A549 (cell line): Measurements from ENCODE around the gene ARPP21. TPM values are rescaled to one million over a fixed set of nuclear protein-coding genes. Genes with fewer than 3 reads are reported as not detected.

Source experiments
- ATAC-seq, 2 experiments: fragments of 200-7000 bp in 1 of 2; fragments of >200 bp in 1 of 2; cut with Nextera tagmentation in 1 of 2; cut with Tn5 transposase in 1 of 2; 3 replicates each; pipeline versions ENCODE4 v1.8.0 to v1.9.1; 2018 to 2020; ENCODE audit warnings: mild to moderate bottlenecking in 1 of 2, moderate library complexity in 1 of 2
- CTCF ChIA-PET: fragments of 300-600 bp; sonication (Branson Sonifier 250); formaldehyde crosslinking; extraction: SDS; loops from one replicate; lab custom pipeline; 2021; ENCODE audit warnings: antibody characterized with exemption, inconsistent platforms; lab: Yijun Ruan, JAX
- POLR2A ChIA-PET: fragments of 350-600 bp; formaldehyde crosslinking; extraction: SDS; loops from one replicate; lab custom pipeline; 2021; ENCODE audit warnings: antibody characterized with exemption, inconsistent platforms; lab: Yijun Ruan, JAX
- DNase-seq, 2 experiments: peaks; one replicate each; pipeline versions ENCODE4 v3.0.0 to v3.0.0-alpha.2; 2011 to 2016; ENCODE audit warnings: low read depth in 1 of 2, low spot score in 1 of 2
- FAIRE-seq: peaks from 2 replicates; lab custom pipeline; 2011; peaks lifted over from hg19 to GRCh38; lab: Jason Lieb, UNC
- H3K27ac ChIP-seq, 2 experiments: fragments of >200 bp; sonication (Bioruptor Twin); formaldehyde crosslinking; 3 replicates each; pipeline ENCODE4 v1.5.1; 2016 to 2017
- H3K4me1 ChIP-seq: fragments of >200 bp; sonication (Bioruptor Twin); formaldehyde crosslinking; 3 replicates; pipeline ENCODE4 v1.6.1; 2016
- H3K4me2 ChIP-seq: fragments of >200 bp; sonication (Bioruptor Twin); formaldehyde crosslinking; 3 replicates; pipeline ENCODE4 v1.6.1; 2016
- H3K4me3 ChIP-seq: fragments of >200 bp; sonication (Bioruptor Twin); formaldehyde crosslinking; 3 replicates; pipeline ENCODE4 v1.5.1; 2016
- H3K9me3 ChIP-seq: fragments of >200 bp; sonication (Bioruptor Twin); formaldehyde crosslinking; 3 replicates; pipeline ENCODE4 v1.6.1; 2016
- CHD4 ChIP-seq: fragments of 200-600 bp; sonication (generic); IDR thresholded peaks from 2 replicates; pipeline ENCODE4 v1.6.1; 2016; ENCODE audit warnings: antibody characterized with exemption, mild to moderate bottlenecking, borderline replicate concordance
- EHF ChIP-seq: fragments of 250-450 bp; sonication (Bioruptor Pico); IDR thresholded peaks from 2 replicates; pipeline ENCODE4 v1.5.0; 2020; ENCODE audit warnings: mild to moderate bottlenecking
- EP300 ChIP-seq, 2 experiments: fragments of >200 bp; sonication (Bioruptor Twin); formaldehyde crosslinking; IDR thresholded peaks; 2 replicates in 1 of 2; 3 replicates in 1 of 2; pipeline ENCODE4 v1.6.1; 2016 to 2017
- ESRRA ChIP-seq: fragments of 150-350 bp; IDR thresholded peaks from 2 replicates; pipeline ENCODE4 v1.6.1; 2014; ENCODE audit warnings: mild to moderate bottlenecking, low read length, borderline replicate concordance
- GATA3 ChIP-seq: IDR thresholded peaks from 2 replicates; pipeline ENCODE4 v1.6.1; 2012; ENCODE audit warnings: borderline replicate concordance
- MYC ChIP-seq: IDR thresholded peaks from 2 replicates; pipeline ENCODE4 v1.6.1; 2012; ENCODE audit warnings: mild to moderate bottlenecking, inconsistent platforms, low read length, improper control_type of control experiment, borderline replicate concordance
- NFE2L2 ChIP-seq: fragments of 150-350 bp; conservative IDR thresholded peaks from 2 replicates; pipeline ENCODE4 v1.6.1; 2014; ENCODE audit warnings: low read length
- PHF8 ChIP-seq: fragments of 200-600 bp; sonication (generic); IDR thresholded peaks from 2 replicates; pipeline ENCODE4 v1.6.1; 2016; ENCODE audit warnings: low read depth, mild to moderate bottlenecking, antibody characterized with exemption, moderate library complexity, borderline replicate concordance
- RAD21 ChIP-seq, 2 experiments: fragments of >200 bp in 1 of 2; sonication (Bioruptor Twin) in 1 of 2; formaldehyde crosslinking in 1 of 2; IDR thresholded peaks in 1 of 2; conservative IDR thresholded peaks in 1 of 2; 2 replicates in 1 of 2; 3 replicates in 1 of 2; pipeline ENCODE4 v1.6.1; 2012 to 2018; ENCODE audit warnings: inconsistent platforms in 1 of 2
- RARB ChIP-seq: fragments of 250-450 bp; sonication (Bioruptor Pico); IDR thresholded peaks from 2 replicates; pipeline ENCODE4 v1.8.0; 2021; ENCODE audit warnings: mild to moderate bottlenecking, moderate library complexity
- TP53 ChIP-seq: fragments of 250-450 bp; sonication (Bioruptor Pico); IDR thresholded peaks from 2 replicates; pipeline ENCODE4 v1.5.0; 2021; ENCODE audit warnings: mild to moderate bottlenecking, moderate library complexity
- ZFP36 ChIP-seq: fragments of 450-650 bp; IDR thresholded peaks from 2 replicates; pipeline ENCODE4 v1.6.1; 2014; ENCODE audit warnings: borderline replicate concordance; ENCODE audit not compliant: partially characterized antibody
- ZNF302 ChIP-seq: fragments of 250-450 bp; sonication (Bioruptor Pico); IDR thresholded peaks from 2 replicates; pipeline ENCODE4 v1.9.0; 2021; ENCODE audit warnings: inconsistent platforms, mild to moderate bottlenecking, moderate library complexity
- WGBS: methylation state at CpG from one replicate; pipeline ENCODE4 v1.1.6; 2017; ENCODE audit errors: missing lambda C conversion rate; 5-methylcytosine and 5-hydroxymethylcytosine counted together
- polyA plus RNA-seq, 4 experiments: library from polyadenylated mRNA; depleted of rRNA in 3 of 4; stranded (reverse); fragments of >200 nt; fragmentation: RNase III in 1 of 4; extraction: RNeasy Plus Mini Kit Qiagen cat#74134 plus additional on column Dnase treatment in 1 of 4; gene quantifications; 2 replicates in 3 of 4; 3 replicates in 1 of 4; pipeline ENCODE4 v1.2.3, GENCODE V29; 2011 to 2017
- TF ChIP-seq, protein P1 (sequence below): fragments of >200 bp; sonication (Bioruptor Twin); formaldehyde crosslinking; IDR thresholded peaks from 3 replicates; pipeline ENCODE4 v1.6.1; 2016
- TF ChIP-seq, protein P2 (sequence below): fragments of 150-350 bp; IDR thresholded peaks from 2 replicates; pipeline ENCODE4 v1.6.1; 2014; ENCODE audit warnings: low read depth, mild to moderate bottlenecking, low read length
- TF ChIP-seq, protein P3 (sequence below): fragments of 200-600 bp; sonication (generic); IDR thresholded peaks from 2 replicates; pipeline ENCODE4 v1.6.1; 2016; ENCODE audit warnings: antibody characterized with exemption, mild to moderate bottlenecking, moderate library complexity
- TF ChIP-seq, protein P4 (sequence below): fragments of 450-650 bp; IDR thresholded peaks from 2 replicates; pipeline ENCODE4 v1.6.1; 2014; ENCODE audit warnings: antibody characterized with exemption

Gene ARPP21
- polyA plus RNA-seq, 2 of the 4 experiments (the other 2 are of a cell fraction) = 0.03 TPM; not detected in 1

DNA sequence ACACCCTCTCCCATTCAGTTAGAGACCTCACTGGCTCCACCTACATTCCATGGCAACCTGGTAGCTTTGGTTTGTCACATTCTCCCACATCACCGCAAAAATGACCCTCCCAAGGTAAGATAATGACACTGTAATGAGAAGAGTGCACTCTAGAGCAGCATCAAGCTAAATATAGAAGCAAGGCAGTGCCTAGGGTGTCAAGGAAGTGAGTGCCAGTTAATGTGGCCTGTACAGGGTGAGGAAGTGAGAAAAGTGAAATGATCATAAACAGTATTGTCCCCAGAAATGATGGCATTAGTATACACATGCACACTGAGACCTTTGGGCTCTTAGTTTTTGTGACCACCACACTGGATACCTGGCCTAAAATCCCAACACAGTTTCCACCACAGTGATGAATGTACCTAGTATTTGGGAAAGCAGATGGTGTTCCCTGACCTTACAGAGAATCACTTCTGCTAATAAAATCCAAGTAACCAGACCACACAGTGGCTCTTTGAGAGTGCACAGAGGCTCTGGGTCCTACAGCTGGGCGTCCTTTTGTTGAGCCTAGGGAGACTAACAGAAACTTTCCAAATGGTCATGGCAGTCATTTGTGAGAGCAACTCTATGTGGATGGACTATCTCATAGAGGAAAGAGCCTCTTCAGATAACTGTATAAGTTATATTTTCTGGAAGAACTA lies 106.6 kb downstream of the ARPP21 start:
- Histone ChIP-seq H3K4me3 (no peak overlapping the region), H3K4me1 (no peaks in the 10 kb centered on the region), H3K27ac (no peak overlapping the region), H3K4me2 (no peak overlapping the region), H3K9me3 (no peaks in the 10 kb centered on the region)
- no peak for DNase-seq
- peak; percentile 39 for FAIRE-seq
- WGBS = 66% methylated on average over 2 of the region's 2 CpGs
- ATAC-seq = no peak
- TF ChIP-seq NFE2L2 = no peak
- no peak for TF ChIP-seq EP300 (IDR thresholded peaks at IDR 0.05)
- TF ChIP-seq ZFP36 = no peak
- no peak for TF ChIP-seq EHF (CRISPR knock-in tag)
- TF ChIP-seq GATA3 = no peak
- no peak for TF ChIP-seq PHF8
- TF ChIP-seq, protein P1, sequence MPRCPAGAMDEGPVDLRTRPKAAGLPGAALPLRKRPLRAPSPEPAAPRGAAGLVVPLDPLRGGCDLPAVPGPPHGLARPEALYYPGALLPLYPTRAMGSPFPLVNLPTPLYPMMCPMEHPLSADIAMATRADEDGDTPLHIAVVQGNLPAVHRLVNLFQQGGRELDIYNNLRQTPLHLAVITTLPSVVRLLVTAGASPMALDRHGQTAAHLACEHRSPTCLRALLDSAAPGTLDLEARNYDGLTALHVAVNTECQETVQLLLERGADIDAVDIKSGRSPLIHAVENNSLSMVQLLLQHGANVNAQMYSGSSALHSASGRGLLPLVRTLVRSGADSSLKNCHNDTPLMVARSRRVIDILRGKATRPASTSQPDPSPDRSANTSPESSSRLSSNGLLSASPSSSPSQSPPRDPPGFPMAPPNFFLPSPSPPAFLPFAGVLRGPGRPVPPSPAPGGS = no peak
- TF ChIP-seq, protein P2, sequence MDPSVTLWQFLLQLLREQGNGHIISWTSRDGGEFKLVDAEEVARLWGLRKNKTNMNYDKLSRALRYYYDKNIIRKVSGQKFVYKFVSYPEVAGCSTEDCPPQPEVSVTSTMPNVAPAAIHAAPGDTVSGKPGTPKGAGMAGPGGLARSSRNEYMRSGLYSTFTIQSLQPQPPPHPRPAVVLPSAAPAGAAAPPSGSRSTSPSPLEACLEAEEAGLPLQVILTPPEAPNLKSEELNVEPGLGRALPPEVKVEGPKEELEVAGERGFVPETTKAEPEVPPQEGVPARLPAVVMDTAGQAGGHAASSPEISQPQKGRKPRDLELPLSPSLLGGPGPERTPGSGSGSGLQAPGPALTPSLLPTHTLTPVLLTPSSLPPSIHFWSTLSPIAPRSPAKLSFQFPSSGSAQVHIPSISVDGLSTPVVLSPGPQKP = no peak
- no peak for TF ChIP-seq RARB (CRISPR knock-in tag)
- no peak for TF ChIP-seq CHD4
- no peak for TF ChIP-seq ESRRA
- no peak for TF ChIP-seq ZNF302 (CRISPR knock-in tag)
- TF ChIP-seq MYC = no peak
- CTCF ChIA-PET = no interaction called here
- POLR2A ChIA-PET = no interaction called here

DNA sequence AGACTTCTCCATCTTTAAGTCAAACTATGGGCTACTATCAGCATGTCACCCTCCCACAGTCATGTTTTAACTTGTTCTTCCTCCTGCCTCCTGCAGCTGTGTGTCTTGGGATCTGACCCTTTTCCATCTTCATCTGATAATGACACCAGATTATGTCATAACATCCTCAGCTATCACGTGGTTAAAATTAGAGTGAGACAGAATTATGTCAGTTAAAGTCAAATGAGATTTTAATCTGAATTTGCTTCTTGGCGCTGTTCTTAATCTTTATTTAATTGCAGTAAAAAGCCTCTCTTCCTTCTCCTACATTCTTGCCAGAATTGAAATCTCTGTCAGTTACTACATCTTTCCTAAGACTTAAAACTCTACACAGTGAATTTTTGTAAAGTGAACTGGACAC lies 107.2 kb downstream of the ARPP21 start:
- FAIRE-seq = no peak
- TF ChIP-seq ZFP36 (no peak), TP53 (CRISPR knock-in tag) (no peak), CHD4 (no peak), RAD21 (conservative IDR thresholded peaks at IDR 0.05 in 1 of 2, IDR thresholded peaks at IDR 0.05 in 1 of 2) (no peak)
- TF ChIP-seq, protein P3, sequence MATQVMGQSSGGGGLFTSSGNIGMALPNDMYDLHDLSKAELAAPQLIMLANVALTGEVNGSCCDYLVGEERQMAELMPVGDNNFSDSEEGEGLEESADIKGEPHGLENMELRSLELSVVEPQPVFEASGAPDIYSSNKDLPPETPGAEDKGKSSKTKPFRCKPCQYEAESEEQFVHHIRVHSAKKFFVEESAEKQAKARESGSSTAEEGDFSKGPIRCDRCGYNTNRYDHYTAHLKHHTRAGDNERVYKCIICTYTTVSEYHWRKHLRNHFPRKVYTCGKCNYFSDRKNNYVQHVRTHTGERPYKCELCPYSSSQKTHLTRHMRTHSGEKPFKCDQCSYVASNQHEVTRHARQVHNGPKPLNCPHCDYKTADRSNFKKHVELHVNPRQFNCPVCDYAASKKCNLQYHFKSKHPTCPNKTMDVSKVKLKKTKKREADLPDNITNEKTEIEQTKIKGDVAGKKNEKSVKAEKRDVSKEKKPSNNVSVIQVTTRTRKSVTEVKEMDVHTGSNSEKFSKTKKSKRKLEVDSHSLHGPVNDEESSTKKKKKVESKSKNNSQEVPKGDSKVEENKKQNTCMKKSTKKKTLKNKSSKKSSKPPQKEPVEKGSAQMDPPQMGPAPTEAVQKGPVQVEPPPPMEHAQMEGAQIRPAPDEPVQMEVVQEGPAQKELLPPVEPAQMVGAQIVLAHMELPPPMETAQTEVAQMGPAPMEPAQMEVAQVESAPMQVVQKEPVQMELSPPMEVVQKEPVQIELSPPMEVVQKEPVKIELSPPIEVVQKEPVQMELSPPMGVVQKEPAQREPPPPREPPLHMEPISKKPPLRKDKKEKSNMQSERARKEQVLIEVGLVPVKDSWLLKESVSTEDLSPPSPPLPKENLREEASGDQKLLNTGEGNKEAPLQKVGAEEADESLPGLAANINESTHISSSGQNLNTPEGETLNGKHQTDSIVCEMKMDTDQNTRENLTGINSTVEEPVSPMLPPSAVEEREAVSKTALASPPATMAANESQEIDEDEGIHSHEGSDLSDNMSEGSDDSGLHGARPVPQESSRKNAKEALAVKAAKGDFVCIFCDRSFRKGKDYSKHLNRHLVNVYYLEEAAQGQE = no peak
- TF ChIP-seq, protein P4, sequence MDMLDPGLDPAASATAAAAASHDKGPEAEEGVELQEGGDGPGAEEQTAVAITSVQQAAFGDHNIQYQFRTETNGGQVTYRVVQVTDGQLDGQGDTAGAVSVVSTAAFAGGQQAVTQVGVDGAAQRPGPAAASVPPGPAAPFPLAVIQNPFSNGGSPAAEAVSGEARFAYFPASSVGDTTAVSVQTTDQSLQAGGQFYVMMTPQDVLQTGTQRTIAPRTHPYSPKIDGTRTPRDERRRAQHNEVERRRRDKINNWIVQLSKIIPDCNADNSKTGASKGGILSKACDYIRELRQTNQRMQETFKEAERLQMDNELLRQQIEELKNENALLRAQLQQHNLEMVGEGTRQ = no peak
- TF ChIP-seq, all 56 proteins: peak for 0
- ATAC-seq (no peak), DNase-seq (no peak)
- Histone ChIP-seq H3K9me3 (no peaks in the 10 kb centered on the region), H3K4me2 (no peak overlapping the region), H3K4me1 (no peaks in the 10 kb centered on the region), H3K27ac (no peak overlapping the region), H3K4me3 (no peak overlapping the region)
- ChIA-PET POLR2A (no interaction called here), CTCF (no interaction called here)
- WGBS = 44% methylated on average over 2 of the region's 2 CpGs
